Germinal center (tissue), 1 donor: Measurements from ENCODE around the gene TTC1.
"Not testable (repeated sequence)": the region's sequence is repeated elsewhere in the genome, so short reads cannot be mapped to it uniquely, and the experiment has no call there.

Source experiments
- DNase-seq: peaks from one replicate; pipeline ENCODE4 v3.0.0; 2012; ENCODE audit warnings: mixed read lengths, low spot score

Gene TTC1

DNA sequence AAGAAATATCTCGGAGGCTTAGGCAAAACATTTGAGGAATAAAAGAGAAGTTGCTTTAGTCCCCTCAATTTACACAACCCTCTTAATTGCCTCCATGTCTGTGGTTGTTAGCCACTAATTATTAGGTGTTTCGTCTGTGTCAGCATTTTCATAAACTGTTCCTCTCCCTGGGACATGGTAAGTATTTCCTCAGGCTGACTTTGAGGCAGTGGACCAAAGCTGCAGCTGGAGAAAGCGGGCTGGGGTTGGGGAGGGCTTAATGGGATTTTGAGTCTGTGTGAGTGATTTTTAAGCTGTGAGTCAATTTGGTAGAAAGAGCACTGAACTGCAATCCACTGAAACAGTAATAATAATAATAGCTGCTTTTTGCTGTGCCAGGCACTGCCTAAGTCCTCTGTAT, 13.0 kb upstream of the TTC1 start:
- no peak for DNase-seq

DNA sequence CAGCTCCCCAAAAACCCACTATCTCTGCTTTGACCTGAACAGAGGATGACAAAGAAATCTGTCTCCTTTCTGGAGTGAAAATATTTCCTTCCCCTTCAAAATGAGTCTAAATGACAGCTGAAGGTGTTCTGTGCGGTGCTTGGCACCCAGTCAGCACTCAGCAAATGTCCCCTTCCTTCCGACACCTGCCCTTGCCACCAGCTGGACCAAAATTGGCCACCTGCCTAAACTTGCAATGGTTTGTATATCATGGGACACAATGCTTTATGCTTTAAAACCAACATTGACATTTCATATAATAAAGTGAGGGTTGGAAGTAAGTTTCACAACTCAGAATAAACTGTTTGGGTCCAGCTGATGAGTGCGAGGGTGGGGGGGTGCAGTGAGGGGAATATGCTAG, 7.5 kb upstream of the TTC1 start:
- no peak for DNase-seq

DNA sequence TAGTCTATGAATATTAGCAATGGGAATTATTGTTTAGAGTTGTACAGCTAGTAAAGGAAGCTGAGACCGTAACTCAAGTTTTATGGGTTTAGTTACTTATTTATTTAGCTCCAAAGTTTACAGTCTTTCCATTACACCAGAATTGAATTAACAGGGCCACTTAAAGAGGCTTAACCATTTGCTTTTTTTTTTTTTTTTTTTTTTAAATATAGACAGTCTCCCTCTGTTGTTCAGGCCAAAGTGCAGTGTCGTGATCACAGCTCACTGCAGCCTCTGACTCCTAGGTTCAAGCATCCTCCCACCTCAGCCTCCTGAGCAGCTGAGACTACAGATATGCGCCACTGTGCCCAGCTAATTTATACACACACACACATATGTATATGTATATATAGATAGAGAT, 1.4 kb upstream of the TTC1 start:
- DNase-seq = no peak

DNA sequence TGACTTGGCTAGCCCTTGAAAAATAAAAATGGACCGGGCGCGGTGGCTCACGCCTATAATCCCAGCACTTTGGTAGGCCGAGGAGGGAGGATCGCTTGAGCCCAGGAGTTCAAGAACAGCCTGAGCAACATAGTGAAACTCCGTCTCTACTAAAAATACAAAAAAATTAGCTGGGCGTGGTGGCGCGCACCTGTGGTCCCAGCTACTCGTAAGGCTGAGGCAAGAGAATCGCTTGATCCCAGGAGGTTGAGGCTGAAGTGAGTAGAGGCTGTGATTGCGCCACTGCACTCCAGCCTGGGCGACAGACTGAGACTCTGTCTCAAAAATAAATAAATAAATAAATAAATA, 436 bp upstream of the TTC1 start:
- not testable (repeated sequence) for DNase-seq

DNA sequence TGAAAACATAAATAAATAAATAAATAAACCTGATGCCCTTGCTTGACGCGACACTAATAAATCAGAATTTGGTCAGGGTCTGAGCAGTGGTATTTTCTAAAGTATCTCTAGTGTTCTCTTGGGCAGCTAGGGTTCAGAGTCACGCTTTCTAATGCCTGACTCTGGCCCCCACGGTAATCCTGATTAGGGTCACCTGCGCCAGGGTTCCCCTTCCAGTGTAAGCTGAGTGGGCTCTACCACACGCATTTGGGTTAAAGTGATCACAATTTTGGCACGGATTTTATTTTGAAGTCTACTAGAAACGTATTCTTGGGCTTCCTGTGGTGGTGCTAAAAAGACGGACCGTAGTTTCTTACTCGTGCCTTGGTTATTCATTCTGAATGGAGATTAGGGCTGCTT, 651 bp downstream of the TTC1 start:
- DNase-seq = no peak

DNA sequence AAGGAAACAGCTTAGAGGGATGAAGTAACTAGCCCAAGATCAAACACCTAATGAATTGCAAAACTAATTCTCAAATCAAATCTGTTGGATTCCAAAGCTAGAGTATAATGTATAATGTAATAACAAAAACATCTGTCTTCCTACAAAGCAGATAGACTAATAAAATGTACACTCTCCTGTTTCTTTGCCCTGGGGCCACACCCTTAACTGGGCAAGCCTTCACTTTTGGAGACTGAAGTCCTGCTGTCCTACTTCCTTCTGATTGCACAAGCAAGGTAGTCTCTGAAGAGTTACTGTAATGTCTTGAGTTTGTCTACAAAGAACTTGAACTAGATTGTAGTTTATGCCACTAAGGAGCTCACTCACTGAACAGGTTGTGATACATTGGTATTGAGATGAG, 2.5 kb downstream of the TTC1 start:
- no peak for DNase-seq

DNA sequence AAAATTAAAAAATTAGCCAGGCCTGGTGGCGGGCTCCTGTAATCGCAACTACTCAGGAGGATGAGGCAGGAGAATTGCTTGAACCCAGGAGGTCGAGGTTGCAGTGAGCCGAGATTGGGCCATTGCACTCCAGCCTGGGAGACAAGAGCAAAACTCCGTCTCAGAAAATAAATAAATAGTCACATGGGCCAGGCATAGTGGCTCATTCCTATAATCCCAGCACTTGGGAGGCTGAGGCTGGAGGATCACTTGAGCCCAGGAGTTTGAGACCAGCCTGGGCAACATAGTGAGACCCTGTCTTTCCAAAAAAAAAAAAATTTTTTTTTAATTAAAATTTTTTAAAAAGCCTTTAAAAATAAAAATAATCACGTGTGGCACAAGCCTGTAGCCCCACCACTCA, 5.3 kb downstream of the TTC1 start:
- DNase-seq = not testable (repeated sequence)

DNA sequence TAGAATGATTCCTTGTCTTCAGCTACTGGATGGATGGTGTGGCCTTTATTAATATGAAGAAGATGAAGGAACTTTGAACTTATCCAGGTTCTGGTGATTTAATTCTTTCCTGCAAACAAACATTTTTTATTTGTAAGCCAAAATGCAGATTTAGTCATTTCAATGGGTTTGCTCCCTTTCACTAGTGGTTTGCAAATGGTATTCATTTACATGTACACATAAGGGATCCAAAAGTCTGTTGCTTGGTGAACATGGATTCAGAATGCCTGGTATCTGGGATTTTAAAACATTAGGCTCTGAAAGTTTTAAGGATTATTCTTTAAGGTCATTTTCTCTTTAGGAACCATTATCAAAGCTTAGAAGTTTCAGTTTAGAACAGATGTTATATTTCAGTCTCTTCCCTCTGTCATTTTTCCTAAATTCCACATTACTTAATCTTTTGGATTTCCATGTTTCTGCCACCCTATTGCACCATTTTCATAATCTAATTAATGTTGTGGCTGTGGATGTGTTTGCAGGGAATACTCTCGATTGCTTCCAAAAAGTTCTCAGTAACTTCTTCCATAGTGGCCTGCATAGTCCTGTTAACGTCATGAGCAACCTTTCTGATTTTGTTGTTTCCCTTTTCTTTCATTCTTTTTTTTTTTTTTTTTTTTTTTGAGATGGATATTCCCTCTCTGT, 10.1 kb downstream of the TTC1 start:
- DNase-seq = no peak

DNA sequence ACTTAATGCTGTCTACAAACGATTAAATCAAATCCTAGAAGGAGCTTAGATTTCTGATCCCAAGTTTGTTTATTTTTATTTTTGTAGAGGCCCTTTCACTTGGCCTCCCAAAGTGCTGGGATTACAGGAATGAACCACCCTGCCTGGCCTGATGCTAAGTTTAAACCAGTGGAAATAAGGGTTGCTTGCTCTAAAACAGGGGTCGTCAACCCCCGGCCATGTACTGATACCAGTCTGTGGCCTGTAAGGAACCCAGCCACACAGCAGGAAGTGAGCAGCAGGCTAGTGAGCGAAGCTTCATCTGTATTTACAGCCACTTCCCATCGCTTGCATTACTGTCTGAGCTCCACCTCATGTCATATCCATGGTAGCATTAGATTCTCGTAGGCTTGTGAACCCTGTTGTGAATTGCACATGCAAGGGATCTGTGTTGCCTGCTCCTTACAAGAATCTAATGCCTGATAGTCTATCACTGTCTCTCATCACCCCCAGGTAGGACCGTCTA, 11.4 kb downstream of the TTC1 start:
- DNase-seq = no peak

DNA sequence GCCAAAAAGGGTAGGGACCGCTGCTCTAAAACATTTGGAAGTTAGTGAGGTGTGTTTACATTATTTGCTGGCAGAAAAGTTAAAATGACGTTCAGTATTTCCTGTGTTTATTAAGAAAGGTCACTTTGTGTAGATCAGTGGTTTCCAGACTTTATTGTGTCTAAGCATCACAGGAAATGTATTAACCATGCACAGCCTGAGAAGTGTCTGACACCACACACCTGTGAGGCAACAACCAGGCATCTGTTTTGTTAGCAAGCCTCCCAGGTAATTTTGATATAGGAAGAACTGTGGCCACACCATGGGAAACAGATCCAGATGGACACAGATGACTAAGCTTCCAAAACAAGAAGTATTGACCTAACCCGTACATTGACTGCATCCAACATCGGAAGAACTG, 12.0 kb downstream of the TTC1 start:
- DNase-seq = no peak

DNA sequence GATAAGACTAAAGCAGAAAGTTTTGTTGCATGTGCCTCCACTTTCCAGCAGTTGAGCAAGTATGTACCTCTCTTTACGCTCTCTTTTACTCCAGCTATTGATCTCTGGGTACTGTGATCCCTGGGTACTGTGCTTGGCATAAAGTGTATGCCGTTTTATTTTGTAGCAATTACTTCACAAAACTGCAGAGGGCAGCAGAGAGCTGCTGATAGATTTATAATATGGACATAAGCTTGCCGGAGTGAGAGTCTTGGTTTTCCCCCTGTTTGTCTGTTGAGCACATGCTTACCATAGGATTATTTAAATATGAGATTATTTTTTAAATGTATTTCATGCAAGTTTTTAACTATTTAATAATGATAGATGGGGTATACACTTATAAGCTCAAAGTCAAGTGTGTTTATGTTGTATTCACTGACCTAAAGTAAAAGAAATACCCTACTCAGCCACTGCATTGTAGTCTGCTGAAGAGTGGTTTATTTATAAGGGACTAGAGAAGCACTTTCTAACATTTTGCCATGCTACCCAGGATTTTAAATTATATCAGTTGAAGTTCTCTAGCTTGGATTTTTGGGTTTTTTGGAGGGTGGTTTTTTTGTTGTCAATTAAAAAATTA, 13.0 kb downstream of the TTC1 start:
- peak; percentile 57 for DNase-seq

DNA sequence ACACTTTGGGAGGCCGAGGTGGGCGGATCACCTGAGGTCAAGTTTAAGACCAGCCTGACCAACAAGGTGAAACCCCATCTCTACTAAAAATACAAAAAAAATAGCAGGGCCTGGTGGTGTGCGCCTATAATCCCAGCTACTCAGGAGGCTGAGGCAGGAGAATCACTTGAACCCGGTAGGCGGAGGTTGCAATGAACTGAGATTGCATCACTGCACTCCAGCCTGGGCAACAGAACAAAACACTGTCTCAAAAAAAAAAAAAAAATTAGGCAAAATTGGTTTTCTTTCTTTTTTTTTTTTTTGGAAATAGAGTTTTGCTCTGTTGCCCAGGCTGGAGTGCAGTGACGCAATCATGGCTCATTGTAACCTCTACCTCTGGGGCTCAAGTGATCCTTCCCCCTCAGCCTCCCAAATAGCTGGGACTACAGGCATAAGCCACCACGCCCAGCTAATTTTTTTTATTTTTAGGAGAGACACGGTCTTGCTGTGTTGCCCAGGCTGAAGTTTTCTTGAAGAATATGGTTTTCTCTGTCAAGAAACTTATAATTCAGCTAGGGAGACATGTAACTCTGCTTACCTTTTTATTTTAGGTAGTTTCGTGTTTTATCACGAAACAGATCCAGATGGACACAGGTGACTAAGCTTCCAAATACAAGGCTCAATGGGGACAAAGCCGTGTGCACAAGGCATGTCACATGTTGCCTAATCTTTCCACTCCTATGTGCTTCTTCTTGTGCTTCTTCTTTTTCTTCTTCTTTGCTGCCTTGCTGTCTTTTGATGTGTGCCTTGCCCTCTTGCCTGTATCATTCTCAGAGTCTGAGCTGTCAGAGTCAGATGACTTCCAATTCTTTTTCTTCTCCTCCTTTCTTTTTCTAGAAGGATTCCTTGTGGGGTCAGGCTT, 14.3 kb downstream of the TTC1 start:
- DNase-seq = no peak

DNA sequence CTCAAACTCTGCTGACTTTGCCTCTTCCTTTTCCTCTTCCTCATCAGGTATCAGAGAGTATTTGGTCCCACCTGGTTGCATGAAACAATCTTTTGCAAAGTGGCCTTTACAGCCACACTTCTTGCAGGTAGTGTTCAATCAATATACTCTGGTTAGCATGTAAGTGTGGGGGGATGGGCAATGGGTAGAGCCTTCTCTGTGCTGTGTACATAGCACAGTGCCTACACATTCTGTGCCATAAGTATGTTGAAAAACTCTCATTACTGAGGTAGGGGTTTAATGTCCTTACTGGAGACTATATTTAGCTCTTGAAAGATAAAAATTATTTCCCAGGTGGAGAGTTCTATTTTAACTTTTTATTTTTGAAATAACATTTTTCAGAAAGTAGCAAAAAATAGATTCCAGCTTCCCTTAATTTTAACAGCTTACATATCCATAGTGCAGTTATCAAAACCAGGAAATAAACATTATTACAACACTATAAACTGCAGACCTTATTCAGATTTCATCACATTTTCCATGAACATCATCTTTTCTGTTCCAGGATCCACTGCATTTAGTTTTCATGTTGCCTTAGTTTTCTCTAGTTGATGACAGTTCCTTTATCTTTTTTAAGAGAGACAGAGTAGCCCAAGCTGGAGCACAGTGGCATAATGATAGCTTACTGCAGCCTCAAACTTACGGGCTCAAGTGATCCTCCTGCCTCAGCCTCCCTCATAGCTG, 15.1 kb downstream of the TTC1 start:
- no peak for DNase-seq

DNA sequence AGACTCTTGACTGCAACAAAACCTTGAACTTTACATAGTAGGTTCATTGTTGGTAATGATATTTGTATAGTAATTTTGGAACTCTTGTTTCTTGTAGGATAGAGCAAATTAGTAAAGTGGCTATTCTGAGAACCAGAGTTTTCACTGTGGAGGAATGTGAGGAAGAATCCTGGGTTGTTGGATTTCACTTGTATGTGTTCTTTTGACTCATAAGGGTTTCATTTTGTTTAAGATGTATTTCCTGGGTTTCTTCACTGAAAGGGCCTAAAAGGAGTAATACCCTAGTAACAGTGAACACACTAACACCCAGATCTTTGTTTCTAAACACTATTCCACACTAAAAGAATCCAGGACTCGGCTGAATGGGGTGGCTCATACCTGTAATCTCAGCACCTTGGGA, 20.1 kb downstream of the TTC1 start:
- DNase-seq = no peak

DNA sequence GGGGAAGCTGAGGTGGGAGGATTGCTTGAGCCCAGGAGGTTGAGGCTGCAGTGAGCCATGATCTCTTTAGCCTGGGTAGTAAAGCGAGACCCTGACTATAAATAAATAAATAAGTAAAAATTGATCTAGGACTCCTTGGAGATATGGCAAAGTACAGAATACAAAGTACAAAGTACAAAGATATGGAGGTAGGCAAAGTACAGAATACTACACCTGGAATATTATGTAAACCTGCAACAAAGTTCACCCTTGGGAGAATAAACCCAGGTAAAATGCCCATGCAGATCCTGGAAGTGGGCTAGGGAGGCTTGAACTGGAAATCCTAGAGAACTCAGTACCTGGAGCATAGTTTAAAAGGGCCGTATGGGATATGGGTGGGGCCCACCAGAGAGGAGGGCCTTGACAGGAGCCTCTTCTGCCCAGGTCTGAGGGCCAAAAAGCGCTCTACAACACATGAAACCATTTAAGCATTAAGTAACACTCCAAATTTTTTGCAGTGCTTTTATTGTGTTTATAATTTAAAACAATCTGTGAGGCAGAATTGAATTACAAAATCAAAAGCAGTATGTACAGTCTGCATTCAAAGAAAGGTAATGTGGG, 20.7 kb downstream of the TTC1 start:
- no peak for DNase-seq

DNA sequence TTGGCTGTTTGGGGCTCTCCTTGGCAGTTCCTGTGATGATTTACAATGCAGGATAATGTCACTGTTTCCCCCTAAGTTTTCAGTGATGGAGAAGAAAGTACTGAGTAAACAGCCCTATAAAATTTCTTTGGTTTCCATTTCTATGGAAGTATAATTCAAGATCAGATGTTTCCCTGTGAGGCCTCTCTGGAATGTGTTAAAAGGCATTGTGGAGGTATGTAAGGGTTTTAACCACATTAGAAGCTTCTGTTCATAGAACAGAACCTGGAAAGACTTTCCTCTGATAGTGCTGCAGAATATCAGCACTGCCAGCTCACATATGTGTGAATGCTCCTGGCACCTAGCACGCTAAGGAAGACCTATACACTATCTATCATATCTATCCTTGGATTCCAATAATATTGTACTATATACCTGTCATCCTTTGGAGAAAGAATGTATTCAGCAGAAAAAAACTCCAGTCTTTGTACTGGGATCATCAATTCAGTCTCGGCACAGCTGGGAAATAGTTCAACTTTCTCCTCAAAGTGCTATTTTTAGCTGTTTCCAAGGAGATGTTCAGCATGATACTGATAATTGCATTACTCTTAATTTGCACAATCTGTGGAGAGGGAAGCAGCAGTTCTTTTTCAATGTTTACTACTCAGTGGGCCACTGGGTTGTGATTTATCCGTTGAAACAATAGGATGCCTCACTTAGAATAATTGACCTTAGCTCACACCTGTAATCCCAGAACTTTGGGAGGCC, 21.9 kb downstream of the TTC1 start:
- no peak for DNase-seq

DNA sequence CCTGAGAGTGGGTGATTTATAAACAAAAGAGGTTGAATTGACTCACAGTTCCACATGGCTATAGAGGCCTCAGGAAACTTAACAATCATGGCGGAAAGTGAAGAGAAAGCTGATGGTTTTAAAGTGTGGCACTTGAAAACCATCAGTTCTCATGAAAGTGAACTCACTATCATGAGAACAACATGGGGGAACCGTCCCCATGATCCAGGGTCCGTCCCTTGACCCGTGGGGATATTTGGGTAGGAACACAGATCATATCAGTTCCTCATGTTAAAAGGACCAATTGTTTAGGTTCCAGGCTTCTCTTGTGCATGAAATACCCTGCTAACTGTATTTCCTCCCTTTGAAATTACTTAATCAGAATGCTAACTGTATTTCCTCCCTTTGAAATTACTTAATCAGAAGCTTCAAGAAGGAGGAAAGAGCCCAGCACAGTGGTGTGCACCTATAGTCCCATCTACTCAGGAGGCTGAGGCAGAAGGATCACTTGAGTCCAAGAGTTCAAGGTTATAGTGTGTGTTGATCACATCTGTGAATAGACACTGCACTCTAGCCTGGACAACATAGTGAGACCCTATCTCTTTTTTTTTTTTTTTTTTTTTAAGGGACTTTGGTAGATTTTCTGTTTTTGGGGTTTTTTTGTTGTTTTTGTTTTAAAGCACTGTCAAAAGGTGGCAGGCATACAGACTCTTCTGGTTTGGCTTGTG, 24.8 kb downstream of the TTC1 start:
- no peak for DNase-seq

DNA sequence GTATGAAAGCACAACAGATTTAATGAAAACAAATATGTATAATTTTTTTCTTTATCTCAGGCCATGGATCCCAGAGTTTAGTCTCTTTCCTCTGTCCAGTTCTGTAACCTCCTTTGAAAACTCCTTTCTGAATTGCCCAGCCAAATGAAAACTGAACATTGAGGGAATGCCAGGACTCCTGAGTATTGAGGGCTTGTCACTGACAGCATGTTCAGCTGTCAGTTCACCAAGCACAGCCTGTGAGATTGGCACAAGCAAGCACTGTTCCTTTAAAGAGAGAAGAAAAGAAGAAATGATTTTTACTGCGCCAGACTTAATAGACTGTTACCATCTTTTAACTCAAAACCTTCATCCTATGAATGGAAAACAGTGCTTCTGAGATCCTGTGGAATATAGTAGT, 27.3 kb downstream of the TTC1 start:
- DNase-seq = no peak

DNA sequence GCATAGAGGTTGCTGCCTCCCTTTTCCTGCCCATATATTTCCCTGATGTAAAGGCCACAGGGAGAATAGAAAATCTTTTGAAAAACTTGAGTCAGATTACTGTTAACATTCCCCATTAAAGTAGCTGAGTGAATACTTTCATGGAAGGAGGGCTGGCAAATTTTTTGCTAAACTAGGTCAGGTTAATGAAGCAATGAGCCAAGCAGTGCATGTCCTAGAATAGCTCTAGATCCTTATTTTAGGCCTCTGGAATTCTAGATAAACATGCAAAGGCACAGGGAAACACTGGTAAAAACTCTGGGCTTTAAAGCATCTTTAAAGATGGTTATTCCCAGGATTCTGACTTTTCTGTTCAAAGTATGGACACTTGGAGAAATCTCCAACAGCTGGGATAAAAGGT, 27.9 kb downstream of the TTC1 start:
- DNase-seq = no peak

DNA sequence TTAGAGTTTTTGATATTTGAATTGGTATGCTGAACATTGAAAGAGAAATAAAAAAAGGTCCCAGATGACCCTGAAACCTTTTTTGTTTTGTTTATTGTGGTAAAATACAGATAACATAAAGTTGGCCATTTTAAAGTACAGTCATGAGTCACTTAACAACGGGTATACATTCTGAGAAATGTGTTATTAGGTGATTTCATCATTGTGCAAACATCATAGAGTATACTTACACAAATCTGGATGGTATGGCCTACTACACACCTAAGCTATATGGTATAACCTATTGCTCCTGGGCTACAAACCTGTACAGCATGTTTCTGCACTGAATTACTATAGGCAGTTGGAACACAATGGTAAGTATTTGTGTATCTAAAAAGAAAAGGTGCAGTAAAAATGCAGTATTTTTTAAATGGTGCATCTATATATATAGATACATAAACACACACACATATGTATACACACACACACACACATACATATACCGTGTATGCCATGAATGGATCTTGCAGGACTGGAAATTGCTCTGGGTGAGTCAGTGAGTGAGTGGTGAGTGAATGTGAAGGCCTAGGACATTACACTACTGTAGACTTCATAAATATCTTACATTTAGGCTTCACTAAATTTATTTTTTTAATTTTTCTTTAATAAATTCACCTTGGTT, 31.0 kb downstream of the TTC1 start:
- DNase-seq = no peak
